IPS-NIHi11 (cell line): ENCODE results near the gene TPPP2.
A peak's percentile ranks its signal among the peaks of the same experiment; 100 is the strongest.

Source experiments
- DNase-seq: peaks from one replicate; pipeline ENCODE4 v3.0.0; 2012; ENCODE audit warnings: mixed read lengths, low spot score

TPPP2 gene

GRCh38 chr14:21017528-21018245 is 12.3 kb upstream of the TPPP2 start:
- DNase-seq, result no peak

GRCh38 chr14:21018286-21018685 is 11.7 kb upstream of the TPPP2 start:
- no peak for DNase-seq

- no peak for DNase-seq
Measured at GRCh38 chr14:21018781-21019180, 11.2 kb upstream of the TPPP2 start.

GRCh38 chr14:21019366-21019765 is 10.7 kb upstream of the TPPP2 start:
- no peak for DNase-seq

GRCh38 chr14:21020977-21021545 is 9.0 kb upstream of the TPPP2 start:
- no peak for DNase-seq

- no peak for DNase-seq
Measured at GRCh38 chr14:21022686-21023085, 7.3 kb upstream of the TPPP2 start.

GRCh38 chr14:21023174-21023573 is 6.8 kb upstream of the TPPP2 start:
- no peak for DNase-seq

- no peak for DNase-seq
Measured at GRCh38 chr14:21023817-21024584, 6.0 kb upstream of the TPPP2 start.

GRCh38 chr14:21024585-21025370 is 5.2 kb upstream of the TPPP2 start, which contains the start of gene NDRG2:
Gene NDRG2 (minus strand): TSS chr14:21025061. CDS start chr14:21023315, 1,746 bp downstream.
- DNase-seq, result peak; percentile 98

- DNase-seq, result peak; percentile 77
Measured at GRCh38 chr14:21025371-21026273, 4.4 kb upstream of the TPPP2 start.

GRCh38 chr14:21026274-21026987 is 3.6 kb upstream of the TPPP2 start:
- DNase-seq, result peak; percentile 46

GRCh38 chr14:21026988-21027315 is 3.1 kb upstream of the TPPP2 start:
- DNase-seq, result peak; percentile 31

GRCh38 chr14:21030531-21030930 is 514 bp downstream of the TPPP2 start:
- no peak for DNase-seq

GRCh38 chr14:21032326-21033132 is 2.5 kb downstream of the TPPP2 start:
- DNase-seq, result no peak

- DNase-seq, result no peak
Measured at GRCh38 chr14:21033133-21033698, 3.2 kb downstream of the TPPP2 start.

- DNase-seq, result no peak
Measured at GRCh38 chr14:21034707-21035106, 4.7 kb downstream of the TPPP2 start, which contains the start of gene RNASE13. Gene RNASE13 (minus strand): TSS chr14:21034807. CDS start chr14:21034288, 519 bp downstream.

GRCh38 chr14:21036751-21037150 is 6.7 kb downstream of the TPPP2 start:
- no peak for DNase-seq

- DNase-seq, result no peak
Measured at GRCh38 chr14:21037156-21037555, 7.1 kb downstream of the TPPP2 start.
